ENCODE data around the gene UFSP1.
"Not testable (repeated sequence)": the region's sequence is repeated elsewhere in the genome, so short reads cannot be mapped to it uniquely, and the experiment has no call there.

UFSP1 gene

DNA sequence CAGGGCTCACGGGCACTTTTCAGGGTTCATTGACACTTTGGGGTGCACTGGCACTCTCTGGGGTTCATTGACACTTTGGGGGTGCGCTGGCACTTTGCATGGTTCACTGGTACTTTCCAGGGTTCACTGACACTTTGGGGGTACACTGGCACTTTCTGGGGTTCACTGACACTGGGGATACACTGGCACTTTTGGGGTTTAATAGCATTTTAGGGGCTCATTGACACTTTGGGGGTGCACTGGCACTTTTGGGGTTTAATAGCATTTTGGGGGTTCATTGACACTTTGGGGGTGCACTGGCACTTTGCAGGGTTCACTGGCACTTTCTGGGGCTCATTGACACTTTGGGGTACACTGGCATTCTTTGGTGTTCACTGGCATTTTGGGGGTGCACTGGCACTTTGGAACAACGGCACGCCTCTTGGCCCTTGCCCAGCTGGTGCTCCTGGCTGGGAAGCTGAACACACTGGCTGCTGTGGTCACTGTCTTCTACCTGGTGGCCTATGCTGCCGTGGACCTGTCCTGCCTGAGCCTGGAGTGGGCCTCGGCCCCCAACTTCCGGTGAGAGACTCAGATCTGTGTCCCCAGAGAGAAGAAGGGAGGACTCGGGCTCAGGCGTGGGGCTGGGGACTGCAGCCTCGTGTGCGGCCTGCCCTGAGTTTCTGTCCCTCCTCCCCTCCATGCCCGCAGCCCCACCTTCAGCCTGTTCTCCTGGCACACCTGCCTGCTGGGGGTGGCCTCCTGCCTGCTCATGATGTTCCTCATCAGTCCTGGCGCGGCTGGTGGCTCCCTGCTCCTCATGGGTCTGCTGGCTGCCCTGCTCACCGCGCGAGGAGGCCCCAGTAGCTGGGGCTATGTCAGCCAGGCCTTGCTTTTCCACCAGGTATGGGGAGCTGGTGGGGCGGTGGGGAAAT lies 28.6 kb downstream of the UFSP1 start:
- H3K4me3 ChIP-seq (ENCODE audit: insufficient read length, low read depth) = no peak overlapping the region
- TF ChIP-seq ZNF274 (IDR thresholded peaks at IDR 0.05; ENCODE audit: low read depth, low read length) (no peak), SUZ12 (IDR thresholded peaks at IDR 0.05; ENCODE audit: extremely low read depth, insufficient read depth, insufficient read length) (no peak), YY1 (IDR thresholded peaks at IDR 0.05; ENCODE audit: insufficient read depth, insufficient read length) (no peak)
- no peaks in the 10 kb centered on the region for H3K27me3 ChIP-seq (ENCODE audit: insufficient read depth, insufficient read length)
- H3K36me3 ChIP-seq (ENCODE audit: insufficient read depth, insufficient read length, low read length) = peaks cover 39% of the 10 kb centered on the region
- no peak for DNase-seq (ENCODE audit: low read depth, low spot score)
- H3K9me3 ChIP-seq (ENCODE audit: insufficient read depth, low read length) = no peaks in the 10 kb centered on the region
- H3K4me1 ChIP-seq (ENCODE audit: insufficient read depth, insufficient read length) = peaks cover 2% of the 10 kb centered on the region
- H3K9ac ChIP-seq (ENCODE audit: insufficient read length, low read depth) = no peak overlapping the region

DNA sequence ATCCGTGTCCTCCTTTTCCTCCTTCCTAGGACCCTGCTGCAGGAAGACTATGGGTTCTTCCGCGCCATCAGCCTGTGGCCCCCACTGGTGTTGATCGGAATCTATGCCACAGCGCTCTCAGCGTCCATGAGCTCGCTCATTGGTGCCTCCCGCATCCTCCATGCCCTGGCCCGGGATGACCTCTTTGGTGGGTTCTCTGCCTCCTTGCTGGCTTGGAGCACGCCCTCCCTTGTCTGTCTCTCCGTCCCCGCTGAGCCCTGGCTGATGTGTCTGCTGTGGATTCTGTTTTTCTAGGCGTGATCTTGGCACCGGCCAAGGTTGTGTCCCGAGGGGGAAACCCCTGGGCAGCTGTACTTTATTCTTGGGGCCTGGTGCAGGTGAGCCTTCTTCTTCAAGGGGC lies 29.7 kb downstream of the UFSP1 start:
- Histone ChIP-seq H3K36me3 (ENCODE audit: insufficient read depth, insufficient read length, low read length) (peaks cover 49% of the 10 kb centered on the region), H3K4me3 (ENCODE audit: insufficient read length, low read depth) (no peak overlapping the region), H3K4me1 (ENCODE audit: insufficient read depth, insufficient read length) (peaks cover 2% of the 10 kb centered on the region), H3K9me3 (ENCODE audit: insufficient read depth, low read length) (no peaks in the 10 kb centered on the region), H3K27me3 (ENCODE audit: insufficient read depth, insufficient read length) (no peaks in the 10 kb centered on the region), H3K9ac (ENCODE audit: insufficient read length, low read depth) (no peak overlapping the region)
- TF ChIP-seq ZNF274 (IDR thresholded peaks at IDR 0.05; ENCODE audit: low read depth, low read length) (no peak), SUZ12 (IDR thresholded peaks at IDR 0.05; ENCODE audit: extremely low read depth, insufficient read depth, insufficient read length) (no peak), YY1 (IDR thresholded peaks at IDR 0.05; ENCODE audit: insufficient read depth, insufficient read length) (no peak)
- no peak for DNase-seq (ENCODE audit: low read depth, low spot score)

DNA sequence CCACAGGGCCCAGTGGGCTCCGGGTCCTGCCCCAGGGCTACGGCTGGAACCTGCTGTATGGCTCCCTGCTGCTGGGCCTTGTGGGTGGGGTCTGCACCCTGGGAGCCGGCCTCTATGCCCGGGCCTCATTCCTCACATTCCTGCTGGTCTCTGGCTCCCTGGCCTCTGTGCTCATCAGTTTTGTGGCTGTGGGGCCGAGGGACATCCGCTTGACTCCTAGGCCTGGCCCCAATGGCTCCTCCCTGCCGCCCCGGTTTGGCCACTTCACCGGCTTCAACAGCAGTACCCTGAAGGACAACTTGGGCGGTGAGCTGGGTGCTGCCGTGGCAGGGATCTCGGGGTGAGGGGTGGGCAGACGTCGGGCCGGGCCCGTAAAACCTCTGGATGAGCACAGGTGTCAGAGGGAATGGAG lies 32.6 kb downstream of the UFSP1 start:
- Histone ChIP-seq H3K36me3 (ENCODE audit: insufficient read depth, insufficient read length, low read length) (peaks cover 37% of the 10 kb centered on the region), H3K4me1 (ENCODE audit: insufficient read depth, insufficient read length) (peaks cover 2% of the 10 kb centered on the region), H3K9ac (ENCODE audit: insufficient read length, low read depth) (no peak overlapping the region), H3K4me3 (ENCODE audit: insufficient read length, low read depth) (no peak overlapping the region), H3K9me3 (ENCODE audit: insufficient read depth, low read length) (no peaks in the 10 kb centered on the region), H3K27me3 (ENCODE audit: insufficient read depth, insufficient read length) (no peaks in the 10 kb centered on the region)
- DNase-seq (ENCODE audit: low read depth, low spot score) = no peak
- TF ChIP-seq SUZ12 (IDR thresholded peaks at IDR 0.05; ENCODE audit: extremely low read depth, insufficient read depth, insufficient read length) (no peak), ZNF274 (IDR thresholded peaks at IDR 0.05; ENCODE audit: low read depth, low read length) (no peak), YY1 (IDR thresholded peaks at IDR 0.05; ENCODE audit: insufficient read depth, insufficient read length) (no peak)

DNA sequence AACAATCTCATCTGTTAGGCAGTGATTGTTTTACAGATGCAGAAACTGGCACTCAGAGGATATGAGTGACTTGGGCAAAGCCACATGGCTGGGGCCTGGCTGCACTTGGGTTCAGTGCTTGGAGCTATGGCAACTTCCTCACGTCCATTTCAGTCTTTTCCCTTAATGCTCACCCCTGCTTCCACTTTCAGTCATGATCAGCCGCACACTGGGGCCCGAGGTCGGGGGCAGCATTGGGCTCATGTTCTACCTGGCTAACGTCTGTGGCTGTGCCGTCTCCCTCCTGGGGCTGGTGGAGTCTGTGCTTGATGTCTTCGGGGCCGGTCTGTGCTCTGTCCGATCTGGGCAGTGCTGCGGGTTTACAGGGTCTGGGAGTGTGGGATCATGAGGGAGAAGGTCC lies 34.0 kb downstream of the UFSP1 start:
- TF ChIP-seq ZNF274 (IDR thresholded peaks at IDR 0.05; ENCODE audit: low read depth, low read length) (no peak), YY1 (IDR thresholded peaks at IDR 0.05; ENCODE audit: insufficient read depth, insufficient read length) (no peak), SUZ12 (IDR thresholded peaks at IDR 0.05; ENCODE audit: extremely low read depth, insufficient read depth, insufficient read length) (no peak)
- DNase-seq (ENCODE audit: low read depth, low spot score) = no peak
- H3K36me3 ChIP-seq (ENCODE audit: insufficient read depth, insufficient read length, low read length) = peaks cover 23% of the 10 kb centered on the region

DNA sequence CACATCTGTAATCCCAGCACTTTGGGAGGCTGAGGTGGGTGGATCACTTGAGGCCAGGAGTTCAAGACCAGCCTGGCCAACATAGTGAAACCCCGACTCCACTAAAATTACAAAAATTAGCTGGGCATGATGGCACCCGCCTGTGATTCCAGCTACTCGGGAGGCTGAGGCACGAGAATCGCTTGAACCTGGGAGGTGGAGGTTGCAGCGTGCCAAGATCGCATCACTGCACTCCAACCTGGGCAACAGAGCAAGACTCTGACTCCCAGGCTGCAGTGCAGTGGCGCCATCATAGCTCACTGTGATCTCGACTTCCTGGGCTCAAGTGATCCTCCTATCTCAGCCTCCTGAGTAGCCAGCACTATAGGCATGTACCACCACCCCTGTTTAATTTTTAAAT lies 34.6 kb downstream of the UFSP1 start:
- not testable (repeated sequence) for H3K4me1 ChIP-seq (ENCODE audit: insufficient read depth, insufficient read length); DNase-seq (ENCODE audit: low read depth, low spot score); H3K9ac ChIP-seq (ENCODE audit: insufficient read length, low read depth); H3K9me3 ChIP-seq (ENCODE audit: insufficient read depth, low read length); H3K4me3 ChIP-seq (ENCODE audit: insufficient read length, low read depth); H3K27me3 ChIP-seq (ENCODE audit: insufficient read depth, insufficient read length)
- H3K36me3 ChIP-seq (ENCODE audit: insufficient read depth, insufficient read length, low read length) = peaks cover 17% of the 10 kb centered on the region

More for the DNA sequence above, 34.0 kb downstream of the UFSP1 start:
- Histone ChIP-seq H3K9me3 (ENCODE audit: insufficient read depth, low read length) (no peaks in the 10 kb centered on the region), H3K4me1 (ENCODE audit: insufficient read depth, insufficient read length) (peaks cover 2% of the 10 kb centered on the region), H3K27me3 (ENCODE audit: insufficient read depth, insufficient read length) (no peaks in the 10 kb centered on the region), H3K4me3 (ENCODE audit: insufficient read length, low read depth) (no peak overlapping the region), H3K9ac (ENCODE audit: insufficient read length, low read depth) (no peak overlapping the region)

DNA sequence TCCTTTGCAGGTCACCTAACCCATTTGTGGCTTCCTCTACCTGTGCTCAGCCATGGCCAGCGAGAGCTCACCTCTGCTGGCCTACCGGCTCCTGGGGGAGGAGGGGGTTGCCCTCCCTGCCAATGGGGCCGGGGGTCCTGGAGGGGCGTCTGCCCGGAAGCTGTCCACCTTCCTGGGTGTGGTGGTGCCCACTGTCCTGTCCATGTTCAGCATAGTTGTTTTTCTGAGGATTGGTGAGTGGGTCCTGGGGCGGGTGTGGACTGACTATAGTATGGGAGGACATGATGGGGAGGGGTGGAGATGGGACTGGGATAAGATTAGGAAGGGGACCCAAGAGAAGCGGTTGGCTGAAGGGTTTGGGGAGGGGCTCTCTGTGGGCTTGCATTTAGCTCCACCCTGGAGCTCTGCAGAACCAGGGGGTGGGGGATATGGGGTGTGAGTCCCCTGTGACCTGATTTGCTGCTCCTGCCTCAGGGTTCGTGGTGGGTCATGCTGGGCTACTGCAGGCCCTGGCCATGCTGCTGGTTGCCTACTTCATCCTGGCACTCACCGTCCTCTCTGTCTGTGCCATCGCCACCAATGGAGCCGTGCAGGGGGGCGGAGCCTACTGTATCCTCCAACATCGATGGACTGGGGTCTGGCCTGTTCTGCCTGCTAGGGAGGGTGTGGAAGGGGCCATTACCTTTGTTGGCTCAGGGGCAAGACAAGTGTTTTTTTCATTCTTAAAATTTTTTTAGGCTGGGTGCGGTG lies 35.2 kb downstream of the UFSP1 start:
- Histone ChIP-seq H3K36me3 (ENCODE audit: insufficient read depth, insufficient read length, low read length) (peaks cover 13% of the 10 kb centered on the region), H3K9me3 (ENCODE audit: insufficient read depth, low read length) (no peaks in the 10 kb centered on the region), H3K4me3 (ENCODE audit: insufficient read length, low read depth) (no peak overlapping the region), H3K4me1 (ENCODE audit: insufficient read depth, insufficient read length) (peaks cover 2% of the 10 kb centered on the region), H3K27me3 (ENCODE audit: insufficient read depth, insufficient read length) (no peaks in the 10 kb centered on the region), H3K9ac (ENCODE audit: insufficient read length, low read depth) (no peak overlapping the region)
- DNase-seq (ENCODE audit: low read depth, low spot score) = no peak
- TF ChIP-seq YY1 (IDR thresholded peaks at IDR 0.05; ENCODE audit: insufficient read depth, insufficient read length) (no peak), SUZ12 (IDR thresholded peaks at IDR 0.05; ENCODE audit: extremely low read depth, insufficient read depth, insufficient read length) (no peak), ZNF274 (IDR thresholded peaks at IDR 0.05; ENCODE audit: low read depth, low read length) (no peak)

Measured in NT2/D1 (cell line).